ENCODE measurements around the gene RFC3.
"Not testable (repeated sequence)": the region's sequence is repeated elsewhere in the genome, so short reads cannot be mapped to it uniquely, and the experiment has no call there.

Gene RFC3, protein sequence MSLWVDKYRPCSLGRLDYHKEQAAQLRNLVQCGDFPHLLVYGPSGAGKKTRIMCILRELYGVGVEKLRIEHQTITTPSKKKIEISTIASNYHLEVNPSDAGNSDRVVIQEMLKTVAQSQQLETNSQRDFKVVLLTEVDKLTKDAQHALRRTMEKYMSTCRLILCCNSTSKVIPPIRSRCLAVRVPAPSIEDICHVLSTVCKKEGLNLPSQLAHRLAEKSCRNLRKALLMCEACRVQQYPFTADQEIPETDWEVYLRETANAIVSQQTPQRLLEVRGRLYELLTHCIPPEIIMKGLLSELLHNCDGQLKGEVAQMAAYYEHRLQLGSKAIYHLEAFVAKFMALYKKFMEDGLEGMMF

DNA sequence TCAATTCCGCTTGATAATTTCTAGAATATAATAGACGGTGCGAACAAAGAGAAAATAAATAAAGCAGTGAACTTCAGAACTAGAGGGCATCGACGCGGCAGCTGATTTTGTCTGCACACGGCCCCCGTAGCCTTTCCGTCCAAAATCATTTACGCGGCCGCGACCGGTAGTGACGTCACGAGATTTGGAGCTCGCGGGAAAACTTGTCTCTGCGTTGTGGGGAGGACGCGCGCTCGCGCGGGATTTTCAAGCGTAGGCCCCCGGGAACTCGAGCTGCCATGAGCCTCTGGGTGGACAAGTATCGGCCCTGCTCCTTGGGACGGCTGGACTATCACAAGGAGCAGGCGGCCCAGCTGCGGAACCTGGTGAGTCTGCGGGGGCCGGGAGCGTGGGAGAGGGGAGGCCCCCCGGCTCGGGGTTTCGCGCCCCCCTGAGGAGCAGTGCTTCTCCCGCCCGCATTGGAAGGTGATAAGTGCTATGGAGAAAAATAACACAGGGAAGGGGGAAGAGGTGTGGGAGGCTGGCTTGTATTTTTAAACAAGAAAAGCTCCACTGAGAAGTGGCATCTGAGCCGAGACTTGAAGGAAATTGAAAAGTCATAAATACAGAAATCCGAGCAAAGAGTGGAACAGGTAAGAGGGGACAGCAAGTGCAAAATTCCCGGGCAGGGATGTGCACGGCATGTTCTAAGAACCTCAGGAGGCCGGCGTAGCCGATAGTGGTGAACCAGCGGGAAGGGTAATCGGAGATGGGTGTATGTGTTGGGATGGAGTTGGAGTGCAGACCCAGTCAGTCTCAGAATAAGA is at the start of gene RFC3:
RFC3 (plus strand) TSS at position 249 of the 806 bp plus-strand sequence; CDS start at position 279, 30 bp downstream.
- DNase-seq (ENCODE audit: low read depth): peak; percentile 69

DNA sequence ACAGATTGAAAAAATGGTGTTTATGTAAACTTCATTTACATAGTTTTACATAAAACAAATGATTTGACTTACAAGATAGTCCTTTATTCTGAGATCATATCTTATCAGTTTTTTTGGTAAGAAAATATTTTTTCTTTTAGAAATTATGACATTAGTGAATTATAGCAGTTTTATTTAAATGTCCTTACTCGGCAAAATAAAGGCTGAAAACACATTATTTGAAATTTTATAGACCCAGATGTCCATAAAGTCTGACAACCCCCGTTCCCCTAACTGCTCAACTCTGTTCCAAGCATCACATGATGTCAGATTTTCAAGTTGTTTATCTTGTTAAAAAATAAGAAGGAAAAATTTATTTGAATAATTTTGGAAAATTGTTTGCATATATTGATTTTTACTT is 46.7 kb upstream of the RFC3 start:
- no peak for DNase-seq (ENCODE audit: low read depth)

DNA sequence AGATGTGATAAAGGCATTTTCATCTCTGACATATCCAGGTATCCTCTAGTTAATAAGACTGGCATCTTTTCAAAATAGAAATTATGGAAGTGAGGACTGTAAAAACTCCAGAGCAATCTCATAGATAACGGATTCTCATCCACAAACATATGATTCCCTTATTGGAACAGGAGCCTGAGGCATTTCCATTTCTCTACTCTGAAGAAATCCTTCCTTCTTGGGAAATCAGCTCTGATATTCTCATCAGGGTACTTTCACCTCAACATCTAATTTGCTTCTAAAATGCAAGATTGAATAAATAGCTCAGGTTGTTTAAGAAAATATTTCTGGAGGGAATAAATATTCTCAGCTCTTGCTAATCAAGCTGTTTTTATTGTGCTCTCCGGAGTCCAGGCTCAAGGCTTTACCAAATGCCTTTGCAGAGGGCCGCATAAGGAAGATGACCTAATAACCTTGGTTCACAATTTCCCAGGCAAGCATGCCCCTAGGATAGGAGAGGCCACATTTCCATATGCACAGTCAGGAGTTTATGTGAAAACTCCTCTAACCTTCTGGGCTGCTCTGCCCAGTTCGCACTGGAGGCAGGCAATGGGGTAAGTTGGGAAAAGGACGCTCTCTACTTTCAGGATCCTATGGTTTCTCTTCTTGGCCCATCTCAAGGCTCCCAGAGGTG is 44.0 kb upstream of the RFC3 start:
- no peak for DNase-seq (ENCODE audit: low read depth)

DNA sequence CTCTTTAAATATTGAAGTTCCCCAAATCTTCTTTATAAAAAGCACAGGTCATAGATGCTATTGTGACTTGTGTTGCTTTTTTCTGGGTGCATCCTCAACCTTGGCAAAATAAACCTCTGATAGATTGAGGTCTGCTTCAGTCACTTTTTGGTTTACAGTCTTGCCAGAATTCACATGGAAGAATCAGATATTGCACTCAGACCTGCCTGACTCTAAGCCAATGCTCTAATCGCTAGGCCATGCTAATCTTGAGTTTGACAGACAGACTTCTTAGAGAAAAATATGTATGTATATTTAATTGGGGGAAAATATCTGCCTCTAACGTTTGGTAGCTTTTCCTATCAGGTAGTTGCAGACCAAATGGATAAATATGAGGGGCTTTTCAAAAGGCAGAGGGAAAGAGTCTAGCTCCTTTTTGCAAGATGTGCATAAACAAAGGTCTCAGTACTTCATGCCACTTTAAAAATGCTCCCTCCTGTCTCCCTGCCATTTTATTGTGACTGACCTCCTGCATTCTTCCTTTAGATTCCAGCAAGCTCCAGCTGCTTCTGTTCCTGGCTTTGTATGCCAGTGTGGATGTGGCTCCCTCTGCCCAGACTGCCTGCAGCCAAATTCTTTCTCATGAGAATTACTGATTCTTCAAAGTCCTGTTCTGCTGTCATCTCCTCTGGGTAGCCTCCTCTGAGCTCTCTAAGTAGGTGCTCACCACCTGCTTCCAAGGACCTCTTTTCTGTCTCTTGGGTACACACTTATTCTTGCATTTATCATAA is 42.4 kb upstream of the RFC3 start:
- DNase-seq (ENCODE audit: low read depth): no peak

DNA sequence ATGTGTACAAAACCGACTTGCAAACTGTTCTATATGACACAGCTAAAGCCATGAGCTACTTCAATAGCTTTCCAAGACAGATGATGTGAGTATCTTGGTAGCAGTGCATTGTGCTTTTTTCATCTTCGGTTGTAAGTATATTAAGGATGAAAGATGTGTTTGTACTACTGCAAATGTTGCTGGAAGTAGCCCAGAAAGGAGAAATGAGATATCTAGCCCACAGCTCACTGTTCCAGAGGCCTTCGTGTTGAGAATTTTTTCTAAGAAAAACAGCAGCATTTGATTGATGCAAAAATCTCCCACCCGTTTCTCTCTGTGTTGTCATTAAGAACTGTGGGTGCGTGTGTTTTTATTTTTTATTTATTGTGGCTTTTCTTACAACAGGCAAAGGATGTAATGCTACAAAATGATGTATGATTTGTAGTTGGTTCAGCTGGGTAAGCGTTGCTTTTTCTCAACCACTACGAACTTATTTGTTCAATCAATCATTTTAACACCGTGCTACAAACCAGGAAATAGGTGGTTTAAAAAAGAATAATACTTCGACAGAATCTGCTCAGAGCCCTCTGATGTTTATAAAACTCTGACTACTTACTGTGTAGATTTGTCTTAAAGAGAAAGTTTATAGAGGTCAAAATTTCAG is 41.6 kb upstream of the RFC3 start:
- no peak for DNase-seq (ENCODE audit: low read depth)

DNA sequence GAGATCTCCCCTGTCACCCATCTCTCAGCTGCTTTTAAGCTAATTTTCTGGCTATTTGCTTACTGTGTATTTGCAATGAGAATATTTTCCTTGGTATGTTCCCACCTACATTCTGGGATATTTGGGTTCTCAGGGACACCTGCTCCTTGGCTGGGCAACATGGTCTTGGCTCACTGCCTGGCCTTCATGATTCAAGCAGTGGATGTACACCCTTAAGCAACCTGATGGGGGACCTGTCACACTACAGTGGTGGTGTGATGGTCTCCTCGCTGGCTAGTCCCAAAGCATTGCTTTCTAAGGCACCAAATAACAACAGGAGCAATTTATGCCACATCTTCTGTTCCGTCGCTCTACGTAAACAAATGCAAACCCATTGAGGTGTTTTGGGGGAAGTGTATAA is 35.3 kb upstream of the RFC3 start:
- no peak for DNase-seq (ENCODE audit: low read depth)

DNA sequence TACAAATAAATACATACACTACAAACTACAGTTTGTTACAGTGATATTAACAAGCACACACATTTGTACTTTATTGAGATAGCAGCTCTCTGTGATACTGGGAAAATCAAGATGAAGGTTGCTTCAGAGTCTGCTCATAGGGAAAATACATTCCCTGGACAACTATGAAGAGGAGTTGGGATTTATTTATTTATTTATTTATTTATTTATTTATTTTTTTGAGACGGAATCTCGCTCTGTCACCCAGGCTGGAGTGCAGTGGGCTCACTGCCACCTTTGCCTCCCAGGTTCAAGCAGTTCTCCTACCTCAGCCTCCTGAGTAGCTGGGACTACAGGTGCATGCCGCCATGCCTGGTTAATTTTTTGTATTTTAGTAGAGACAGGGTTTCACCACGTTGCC is 34.7 kb upstream of the RFC3 start:
- not testable (repeated sequence) for DNase-seq (ENCODE audit: low read depth)

DNA sequence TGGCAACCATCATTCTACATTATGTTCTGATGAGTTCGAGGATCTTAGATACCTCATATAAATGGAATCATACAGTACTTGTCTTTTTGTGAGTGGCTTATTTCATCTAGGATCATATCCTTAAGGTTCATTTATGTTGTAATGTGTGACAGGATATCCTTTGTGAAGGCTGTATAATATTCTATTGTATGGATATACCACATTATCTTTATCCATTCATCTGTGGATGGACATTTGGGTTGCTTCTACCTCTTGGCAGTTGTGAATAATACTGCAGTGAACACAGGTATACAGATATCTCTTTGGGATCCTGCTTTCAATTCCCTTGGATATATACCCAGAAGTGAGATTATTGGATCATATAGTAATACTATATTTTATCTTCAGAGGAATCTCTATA is 33.2 kb upstream of the RFC3 start:
- DNase-seq (ENCODE audit: low read depth): no peak

DNA sequence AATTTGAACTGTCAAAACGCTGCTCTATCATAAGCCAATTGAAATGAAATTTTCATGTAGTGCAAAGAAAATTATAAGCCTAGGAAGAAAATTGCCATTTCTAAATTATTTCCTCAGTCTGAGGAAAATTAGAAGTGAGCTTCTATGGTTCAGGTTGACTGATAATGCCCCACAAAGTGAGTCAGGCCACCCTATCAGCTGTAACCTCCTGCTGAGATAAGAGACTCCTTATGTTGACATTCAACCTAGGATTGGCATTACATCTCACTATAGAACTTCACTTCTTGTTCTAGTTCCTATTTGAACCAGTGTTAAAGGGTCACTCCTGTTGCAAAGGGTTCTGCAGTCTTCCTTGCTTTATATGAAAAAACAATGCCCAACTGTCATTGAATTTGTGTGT is 32.6 kb upstream of the RFC3 start:
- no peak for DNase-seq (ENCODE audit: low read depth)

DNA sequence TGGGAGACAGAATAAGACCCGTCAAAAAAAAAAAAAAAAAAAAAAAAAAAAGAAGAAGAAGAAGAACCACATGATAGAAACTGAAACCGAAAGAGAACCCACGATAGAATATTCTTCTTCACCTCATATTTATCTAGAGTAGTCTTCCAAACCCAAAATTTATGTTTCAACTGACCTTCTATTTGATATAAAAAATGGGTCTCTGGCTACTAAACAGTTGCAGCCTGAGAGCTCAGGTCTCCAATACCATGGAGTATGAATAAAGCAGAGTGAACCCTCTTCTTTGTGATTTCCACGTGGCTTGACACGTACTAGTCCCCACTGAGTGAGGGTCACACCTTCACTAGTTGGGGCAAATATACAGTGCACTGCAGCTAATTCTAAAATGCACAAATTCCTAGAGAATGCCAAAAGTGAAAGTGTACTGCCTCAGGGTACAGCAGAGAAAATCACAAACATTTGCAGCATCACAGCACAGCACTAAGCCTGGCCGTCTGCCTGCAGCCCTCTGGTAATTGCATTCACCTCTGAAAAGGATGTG is 30.8 kb upstream of the RFC3 start:
- no peak for DNase-seq (ENCODE audit: low read depth)

DNA sequence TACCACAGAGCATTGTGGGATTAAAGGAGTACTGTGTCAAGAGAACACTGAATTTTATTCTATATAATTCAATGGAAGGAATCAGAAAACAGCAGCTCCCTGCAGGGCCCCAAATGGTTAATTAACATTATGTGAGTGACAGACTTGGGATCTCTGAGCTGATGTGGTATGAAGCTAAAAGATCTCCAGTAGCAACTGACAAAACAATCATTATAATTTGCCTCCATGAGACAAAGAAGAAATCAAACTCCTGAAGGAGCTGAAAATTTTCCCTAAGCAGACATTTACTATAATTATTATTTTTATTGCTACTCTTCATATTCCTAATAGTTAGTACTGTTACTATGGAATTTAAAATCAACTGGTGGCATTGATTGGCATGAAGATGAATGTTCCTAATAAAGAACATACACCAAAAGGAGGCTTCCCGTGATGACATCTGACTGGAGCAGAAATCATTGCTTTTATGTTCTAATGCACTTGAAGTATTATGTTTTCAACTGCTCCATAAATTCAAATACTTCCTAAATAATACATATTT is 28.8 kb upstream of the RFC3 start:
- no peak for DNase-seq (ENCODE audit: low read depth)

DNA sequence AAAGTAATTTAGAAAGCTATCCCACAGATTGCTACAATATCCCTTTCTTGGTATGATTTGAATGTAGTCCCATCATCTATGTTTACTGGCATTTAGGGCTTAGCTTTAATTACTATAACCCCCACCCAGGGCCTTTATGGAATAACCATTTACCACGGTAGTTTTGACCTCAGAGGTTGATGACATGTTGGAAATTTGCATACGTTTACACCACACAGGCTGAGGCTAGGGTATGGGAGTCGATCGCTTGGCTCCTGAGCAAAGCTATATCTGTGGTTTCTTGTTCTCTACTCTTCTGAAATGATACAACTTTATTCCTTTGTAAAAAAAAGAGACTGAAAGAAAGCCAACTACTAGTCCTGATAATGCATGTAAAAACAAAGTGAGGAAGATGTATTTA is 28.2 kb upstream of the RFC3 start:
- no peak for DNase-seq (ENCODE audit: low read depth)

DNA sequence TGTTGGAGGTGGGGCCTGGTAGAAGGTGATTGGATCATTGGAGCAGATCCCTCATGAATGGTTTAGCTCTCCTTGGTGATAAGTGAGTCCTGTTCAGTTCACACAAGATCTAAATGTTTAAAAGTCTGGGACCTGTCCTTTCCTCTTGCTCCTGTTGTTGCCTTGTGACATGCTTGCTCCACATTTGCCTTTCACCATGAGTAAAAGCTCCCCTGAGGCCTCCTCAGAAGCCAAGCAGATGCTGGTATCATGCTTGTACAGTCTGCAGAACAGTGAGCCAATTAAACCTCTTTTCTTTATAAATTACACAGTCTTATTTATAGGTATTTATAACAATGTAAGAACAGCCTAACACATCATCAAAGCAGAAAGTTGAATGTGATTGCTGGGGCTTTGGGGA is 24.2 kb upstream of the RFC3 start:
- DNase-seq (ENCODE audit: low read depth): no peak

DNA sequence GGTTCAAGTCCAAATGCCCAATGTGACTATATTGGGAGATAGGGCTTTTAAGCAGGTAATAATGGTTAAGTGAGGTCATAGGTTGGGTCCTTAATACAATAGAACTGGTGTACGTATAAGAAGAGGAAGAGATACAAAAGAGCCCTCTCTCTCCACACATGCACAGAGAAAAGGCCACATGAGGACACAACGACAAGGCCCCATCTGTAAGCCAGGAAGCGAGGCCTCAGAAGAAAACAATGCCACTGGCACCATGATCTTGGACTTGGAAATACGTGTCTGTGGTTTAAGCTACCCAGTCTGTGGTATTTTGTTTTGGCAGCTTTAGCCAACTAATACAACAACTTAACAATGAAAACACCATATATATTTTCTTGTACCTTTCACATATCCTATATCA is 23.4 kb upstream of the RFC3 start:
- DNase-seq (ENCODE audit: low read depth): no peak

DNA sequence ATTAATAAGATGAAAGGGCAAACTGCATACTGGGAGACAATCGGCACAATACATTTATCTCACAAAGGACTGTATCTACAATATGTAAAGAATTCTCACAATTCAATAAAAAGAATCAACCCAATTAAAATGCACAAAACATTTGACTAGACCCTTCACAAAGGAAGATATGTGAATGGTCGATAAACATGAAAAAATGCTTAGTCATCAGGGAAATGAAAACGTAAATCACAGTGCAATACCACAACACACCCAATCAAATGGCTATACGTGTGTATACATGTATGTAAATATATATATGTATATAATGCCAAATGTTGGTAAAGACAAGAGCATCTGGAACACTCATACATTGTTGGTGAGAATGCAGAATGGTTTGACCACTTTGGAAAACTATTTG is 21.9 kb upstream of the RFC3 start:
- no peak for DNase-seq (ENCODE audit: low read depth)

DNA sequence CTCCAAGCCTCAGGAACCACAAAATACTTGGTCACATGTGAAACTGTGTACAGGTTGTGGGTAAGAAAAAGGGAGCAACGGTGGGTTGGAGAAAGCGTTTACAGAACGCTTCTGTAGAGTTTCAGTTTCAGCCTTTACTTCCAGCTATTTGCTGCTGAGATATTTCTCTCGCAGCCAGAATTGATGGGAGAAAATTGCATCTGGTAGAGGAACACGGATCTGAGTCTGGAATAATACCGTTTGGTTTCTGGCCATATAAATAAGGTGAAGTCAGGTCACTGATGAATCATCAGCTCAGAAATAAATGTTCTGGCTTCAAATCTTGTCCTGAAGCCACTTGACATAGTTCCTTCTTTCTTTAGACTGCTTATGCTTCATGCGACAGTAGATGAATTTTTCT is 20.3 kb upstream of the RFC3 start:
- no peak for DNase-seq (ENCODE audit: low read depth)

DNA sequence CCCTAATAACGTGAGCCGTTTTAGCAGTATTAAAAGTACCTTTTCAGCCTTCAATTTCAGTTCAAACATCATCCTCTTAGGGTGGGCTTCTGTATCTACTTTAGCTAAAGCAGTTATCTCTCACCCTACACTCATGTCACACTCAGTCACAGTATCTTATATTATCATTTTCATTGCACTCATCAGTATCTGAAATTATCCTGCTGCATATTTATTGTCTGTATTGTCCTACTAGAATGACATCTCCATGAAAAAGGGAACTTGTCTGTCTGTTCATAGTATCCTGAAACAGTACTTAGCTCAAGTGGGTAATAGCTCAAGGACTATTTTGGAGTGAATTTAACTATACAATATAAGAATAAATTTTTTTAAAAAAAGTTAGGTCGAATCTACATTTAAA is 19.9 kb upstream of the RFC3 start:
- DNase-seq (ENCODE audit: low read depth): no peak

DNA sequence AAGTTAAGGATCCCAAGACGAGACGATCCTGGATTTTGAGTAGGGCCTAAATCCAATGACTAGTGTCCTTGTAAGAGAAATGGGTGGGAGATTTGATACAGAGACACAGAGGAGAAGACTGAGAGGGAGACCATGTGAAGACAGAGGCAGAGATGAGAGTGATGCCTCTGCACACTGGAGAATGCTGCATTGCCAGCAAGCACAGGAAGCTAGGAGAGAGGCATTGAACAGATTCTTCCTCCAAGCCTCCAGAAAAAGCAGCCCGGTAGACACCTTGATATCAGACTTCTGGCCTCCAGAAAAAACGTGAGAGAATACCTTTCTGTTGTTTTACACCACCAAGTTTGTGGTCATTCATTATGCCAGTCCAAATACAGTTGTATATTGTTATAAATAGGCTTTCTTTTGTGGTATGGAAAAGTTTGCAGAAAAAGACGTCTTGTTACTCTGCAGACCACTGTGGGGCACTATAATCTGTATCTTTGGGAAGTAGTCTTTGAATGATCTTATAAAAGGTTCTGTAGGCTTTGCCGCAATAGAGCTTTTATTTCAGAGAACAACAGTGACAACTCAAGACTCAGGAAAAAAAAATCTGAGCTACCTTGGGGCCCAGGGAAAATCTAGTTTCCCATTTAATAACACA is 17.9 kb upstream of the RFC3 start:
- DNase-seq (ENCODE audit: low read depth): no peak

DNA sequence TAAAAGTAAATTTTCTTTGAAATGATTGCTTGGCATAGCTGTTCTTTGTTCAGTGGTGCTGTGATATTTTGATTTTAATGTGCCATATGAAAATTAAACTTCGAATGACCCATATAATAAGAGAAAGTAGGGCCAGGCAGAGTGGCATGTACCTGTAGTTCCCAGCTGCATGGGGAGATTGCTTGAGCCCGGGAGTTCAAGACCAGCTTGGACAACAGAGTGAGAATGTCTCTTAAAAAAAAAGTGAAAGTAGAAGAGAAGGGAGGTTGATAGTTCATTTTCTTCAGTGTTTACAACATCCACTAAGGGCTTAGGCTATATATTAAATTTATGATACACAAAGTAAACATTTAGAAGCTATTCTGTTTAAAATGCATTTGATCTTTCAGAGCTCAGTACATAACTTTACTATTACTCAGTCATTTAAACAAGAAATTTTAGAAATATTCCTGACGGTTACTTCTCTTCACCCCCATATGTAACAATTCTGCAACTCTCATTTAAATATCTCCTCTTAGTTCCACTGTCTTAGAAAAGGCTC is 17.2 kb upstream of the RFC3 start:
- DNase-seq (ENCODE audit: low read depth): no peak

DNA sequence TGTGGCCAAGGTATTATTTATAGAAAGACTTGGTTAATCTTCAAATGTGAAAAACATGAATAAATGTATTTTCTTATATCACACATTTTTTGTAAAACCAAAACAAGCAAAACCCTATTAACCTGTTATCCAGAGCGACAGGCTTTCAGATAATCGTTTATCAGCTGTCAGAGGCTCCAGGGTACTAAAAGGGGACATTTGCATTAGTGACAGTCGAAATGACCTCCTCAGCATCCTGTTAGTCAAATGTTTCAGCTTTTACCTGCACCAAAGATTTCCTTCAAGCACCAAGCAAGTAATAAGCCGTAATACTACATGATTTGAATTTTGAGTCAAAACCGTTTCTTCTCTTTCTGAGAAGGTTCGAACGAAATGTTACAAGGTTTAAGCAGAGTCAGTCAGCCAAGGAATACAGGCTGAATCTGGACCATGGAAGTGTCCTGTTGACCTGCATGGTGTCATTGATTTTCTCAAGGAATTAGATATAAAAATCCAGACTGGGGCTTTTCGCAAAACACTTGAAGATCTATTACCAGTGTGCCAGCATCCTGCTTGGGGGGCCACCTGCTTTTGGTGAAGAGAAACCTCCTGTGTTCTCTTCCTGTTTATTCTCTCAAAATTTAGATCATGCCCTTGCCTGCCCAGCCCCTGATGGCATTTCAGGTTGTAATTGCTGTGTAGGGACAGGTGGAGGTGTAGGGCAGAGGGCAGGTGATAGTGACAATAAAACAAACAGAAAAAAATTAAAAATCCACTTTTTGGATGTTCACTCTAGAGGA is 11.3 kb upstream of the RFC3 start:
- DNase-seq (ENCODE audit: low read depth): no peak

All from GM04503 (cell line).